Liver (tissue), 9 donors: Measurements from ENCODE around the gene NOL9. TPM values are rescaled to one million over a fixed set of nuclear protein-coding genes. Genes with fewer than 3 reads are reported as not detected.

ENCODE experiments used
- DNase-seq: peaks from one replicate; pipeline ENCODE4 v3.0.0-alpha.2; 2017; ENCODE audit warnings: low spot score
- H3K27ac ChIP-seq, 2 donors: one replicate each; pipeline ENCODE4 v1.7.0; 2013; ENCODE audit warnings: inconsistent platforms in 2 of 2, low read length in 2 of 2, control low read depth in 1 of 2, low read depth in 1 of 2, mild to moderate bottlenecking in 1 of 2
- H3K27me3 ChIP-seq, 4 donors: one replicate each; pipeline versions ENCODE4 v1.6.1 to v1.7.0; 2013; ENCODE audit warnings: low read length in 3 of 4, inconsistent platforms in 1 of 4, mild to moderate bottlenecking in 1 of 4, moderate library complexity in 1 of 4; ENCODE audit not compliant: control insufficient read depth in 4 of 4, insufficient read depth in 4 of 4
- H3K36me3 ChIP-seq, 4 donors: one replicate each; pipeline versions ENCODE4 v1.6.1 to v1.7.0; 2013; ENCODE audit warnings: low read length in 3 of 4, mild to moderate bottlenecking in 3 of 4, low read depth in 1 of 4, moderate library complexity in 1 of 4; ENCODE audit not compliant: control insufficient read depth in 4 of 4, insufficient read depth in 3 of 4
- H3K4me1 ChIP-seq, 4 donors: one replicate each; pipeline versions ENCODE4 v1.6.1 to v1.7.0; 2013; ENCODE audit warnings: low read length in 3 of 4, mild to moderate bottlenecking in 3 of 4, moderate library complexity in 1 of 4; ENCODE audit not compliant: control insufficient read depth in 4 of 4, insufficient read depth in 4 of 4
- H3K4me3 ChIP-seq, 3 donors: one replicate each; pipeline versions ENCODE4 v1.6.1 to v1.7.0; 2013; ENCODE audit warnings: low read length in 3 of 3, control low read depth in 1 of 3, low read depth in 1 of 3, mild to moderate bottlenecking in 1 of 3
- H3K9ac ChIP-seq, 2 donors: one replicate each; pipeline ENCODE4 v1.7.0; 2013; ENCODE audit warnings: low read length in 2 of 2, mild to moderate bottlenecking in 2 of 2, moderate library complexity in 2 of 2, control low read depth in 1 of 2, low read depth in 1 of 2
- H3K9me3 ChIP-seq, 4 donors: one replicate each; pipeline versions ENCODE4 v1.6.1 to v1.7.0; 2013; ENCODE audit warnings: low read length in 3 of 4; ENCODE audit not compliant: control insufficient read depth in 4 of 4
- ATF3 ChIP-seq: IDR thresholded peaks from 2 replicates; pipeline ENCODE4 v1.6.1; 2016; ENCODE audit warnings: antibody characterized with exemption
- CTCF ChIP-seq: fragments of 150-350 bp; IDR thresholded peaks from 2 replicates; pipeline ENCODE4 v1.5.1; 2017; ENCODE audit warnings: improper control_type of control experiment, low read depth, low read length; ENCODE audit not compliant: missing input control
- EGR1 ChIP-seq, 2 donors: IDR thresholded peaks; 2 replicates each; pipeline ENCODE4 v1.6.1; 2016 to 2018; ENCODE audit warnings: antibody characterized with exemption in 2 of 2, low read depth in 2 of 2
- FOXA2 ChIP-seq: IDR thresholded peaks from 2 replicates; pipeline ENCODE4 v1.6.1; 2016; ENCODE audit warnings: antibody characterized with exemption
- GABPA ChIP-seq, 2 donors: IDR thresholded peaks in 1 of 2; conservative IDR thresholded peaks in 1 of 2; 2 replicates each; pipeline ENCODE4 v1.6.1; 2016; ENCODE audit warnings: antibody characterized with exemption in 2 of 2, mild to moderate bottlenecking in 1 of 2, moderate library complexity in 1 of 2
- HNF4A ChIP-seq, 2 donors: conservative IDR thresholded peaks; 2 replicates each; pipeline ENCODE4 v1.6.1; 2016; ENCODE audit warnings: antibody characterized with exemption in 2 of 2, mild to moderate bottlenecking in 2 of 2
- HNF4G ChIP-seq: IDR thresholded peaks from 2 replicates; pipeline ENCODE4 v1.6.1; 2016; ENCODE audit warnings: antibody characterized with exemption
- JUND ChIP-seq, 2 donors: IDR thresholded peaks; 2 replicates each; pipeline ENCODE4 v1.6.1; 2016; ENCODE audit warnings: antibody characterized with exemption in 2 of 2
- MAX ChIP-seq: IDR thresholded peaks from 2 replicates; pipeline ENCODE4 v1.6.1; 2016; ENCODE audit warnings: antibody characterized with exemption
- NR2F2 ChIP-seq: IDR thresholded peaks from 2 replicates; pipeline ENCODE4 v1.6.1; 2016; ENCODE audit warnings: antibody characterized with exemption
- RAD21 ChIP-seq, 2 donors: IDR thresholded peaks; 2 replicates each; pipeline ENCODE4 v1.6.1; 2016; ENCODE audit warnings: antibody characterized with exemption in 2 of 2, mild to moderate bottlenecking in 2 of 2
- RXRA ChIP-seq, 2 donors: IDR thresholded peaks; 2 replicates each; pipeline ENCODE4 v1.6.1; 2017 to 2018; ENCODE audit warnings: antibody characterized with exemption in 2 of 2, mild to moderate bottlenecking in 1 of 2
- TAF1 ChIP-seq: conservative IDR thresholded peaks from 2 replicates; pipeline ENCODE4 v1.6.1; 2016; ENCODE audit warnings: antibody characterized with exemption, mild to moderate bottlenecking
- YY1 ChIP-seq: IDR thresholded peaks from 2 replicates; pipeline ENCODE4 v1.6.1; 2016; ENCODE audit warnings: antibody characterized with exemption, mild to moderate bottlenecking
- ZBTB33 ChIP-seq: IDR thresholded peaks from 2 replicates; pipeline ENCODE4 v1.6.1; 2016; ENCODE audit warnings: antibody characterized with exemption
- WGBS: extraction: QIAGEN DNeasy Blood & Tissue Kit; methylation state at CpG from one replicate; pipeline ENCODE4 v1.1.7; 2013; 5-methylcytosine and 5-hydroxymethylcytosine counted together
- polyA plus RNA-seq, 2 donors: library from polyadenylated mRNA; stranded (reverse) in 1 of 2; unstranded in 1 of 2; fragments of 200-250 nt in 1 of 2; fragments of >200 nt in 1 of 2; fragmentation: Nextera tagmentation in 1 of 2; extraction: Ambion mirVana in 1 of 2; gene quantifications; one replicate each; pipeline versions ENCODE4 v1.2.1 to v1.2.3, GENCODE V29; 2013 to 2015
- total RNA-seq, 2 donors: library from RNA; depleted of rRNA; stranded (reverse); fragments of >200 nt; gene quantifications; one replicate each; pipeline ENCODE4 v1.2.3, GENCODE V29; 2014
- TF ChIP-seq, protein P1 (sequence below): IDR thresholded peaks from 2 replicates; pipeline ENCODE4 v1.6.1; 2016; ENCODE audit warnings: antibody characterized with exemption, mild to moderate bottlenecking
- donor health status: healthy.
- donor health status: healthy.
- donor health status: healthy.
- donor health status: healthy.
- donor health status: healthy.

NOL9 gene
- total and polyA plus RNA-seq, 4 donors = 2.1 to 15.1 (median 9.4) TPM

GRCh38 chr1:6523566-6523965 lies 30.7 kb downstream of the NOL9 start:
- 53% methylated on average over 6 of the region's 6 CpGs for WGBS
- peaks cover 17 to 27% (median 22%) of the 10 kb centered on the region in 4 donors for H3K36me3 ChIP-seq
- no peak for TF ChIP-seq TAF1
- peak; percentile 60 to 76 for TF ChIP-seq RAD21 (IDR thresholded peaks at IDR 0.05)
- TF ChIP-seq CTCF = peak; percentile 33
- no peak for TF ChIP-seq ZBTB33
- peaks cover 0 to 7% (median 0%) of the 10 kb centered on the region in 4 donors for H3K4me1 ChIP-seq
- no peak overlapping the region for H3K27ac ChIP-seq
- no peaks in the 10 kb centered on the region for H3K27me3 ChIP-seq
- H3K4me3 ChIP-seq = no peak overlapping the region
- H3K9me3 ChIP-seq = no peaks in the 10 kb centered on the region
- no peak overlapping the region for H3K9ac ChIP-seq
- DNase-seq = no peak

DNA sequence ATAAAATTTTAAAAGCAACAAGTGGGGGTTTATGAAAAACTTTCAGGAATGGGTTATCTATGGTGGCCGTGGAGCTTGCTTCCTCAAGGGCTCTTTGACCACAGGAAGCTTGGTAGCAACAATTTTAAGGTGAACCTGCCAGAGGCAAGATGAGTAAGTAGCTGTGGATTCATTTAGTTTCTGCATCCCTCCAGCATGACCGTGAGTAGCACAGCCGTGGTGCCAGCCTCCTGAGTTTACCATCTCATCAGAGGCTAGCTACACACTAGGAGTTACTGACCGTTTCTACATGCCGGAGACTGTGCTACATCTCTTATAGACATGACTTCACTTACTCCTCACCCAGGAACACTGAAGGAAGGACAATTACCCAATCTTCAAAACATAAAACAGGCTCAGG lies 32.8 kb downstream of the NOL9 start:
- H3K27me3 ChIP-seq = no peaks in the 10 kb centered on the region
- no peak overlapping the region for H3K4me3 ChIP-seq
- no peaks in the 10 kb centered on the region for H3K9me3 ChIP-seq
- TF ChIP-seq ATF3 = no peak
- TF ChIP-seq RXRA (IDR thresholded peaks at IDR 0.05) = no peak
- TF ChIP-seq FOXA2 = no peak
- no peak for TF ChIP-seq JUND (IDR thresholded peaks at IDR 0.05)
- no peak for TF ChIP-seq NR2F2
- no peak for TF ChIP-seq MAX
- TF ChIP-seq YY1 = no peak
- TF ChIP-seq CTCF = no peak
- no peak for TF ChIP-seq ZBTB33
- no peak for TF ChIP-seq EGR1 (IDR thresholded peaks at IDR 0.05; ENCODE audit: low read depth in 2 of 2)
- TF ChIP-seq HNF4A (conservative IDR thresholded peaks at IDR 0.05) = no peak
- no peak for TF ChIP-seq HNF4G
- TF ChIP-seq TAF1 = no peak
- TF ChIP-seq, protein P1, sequence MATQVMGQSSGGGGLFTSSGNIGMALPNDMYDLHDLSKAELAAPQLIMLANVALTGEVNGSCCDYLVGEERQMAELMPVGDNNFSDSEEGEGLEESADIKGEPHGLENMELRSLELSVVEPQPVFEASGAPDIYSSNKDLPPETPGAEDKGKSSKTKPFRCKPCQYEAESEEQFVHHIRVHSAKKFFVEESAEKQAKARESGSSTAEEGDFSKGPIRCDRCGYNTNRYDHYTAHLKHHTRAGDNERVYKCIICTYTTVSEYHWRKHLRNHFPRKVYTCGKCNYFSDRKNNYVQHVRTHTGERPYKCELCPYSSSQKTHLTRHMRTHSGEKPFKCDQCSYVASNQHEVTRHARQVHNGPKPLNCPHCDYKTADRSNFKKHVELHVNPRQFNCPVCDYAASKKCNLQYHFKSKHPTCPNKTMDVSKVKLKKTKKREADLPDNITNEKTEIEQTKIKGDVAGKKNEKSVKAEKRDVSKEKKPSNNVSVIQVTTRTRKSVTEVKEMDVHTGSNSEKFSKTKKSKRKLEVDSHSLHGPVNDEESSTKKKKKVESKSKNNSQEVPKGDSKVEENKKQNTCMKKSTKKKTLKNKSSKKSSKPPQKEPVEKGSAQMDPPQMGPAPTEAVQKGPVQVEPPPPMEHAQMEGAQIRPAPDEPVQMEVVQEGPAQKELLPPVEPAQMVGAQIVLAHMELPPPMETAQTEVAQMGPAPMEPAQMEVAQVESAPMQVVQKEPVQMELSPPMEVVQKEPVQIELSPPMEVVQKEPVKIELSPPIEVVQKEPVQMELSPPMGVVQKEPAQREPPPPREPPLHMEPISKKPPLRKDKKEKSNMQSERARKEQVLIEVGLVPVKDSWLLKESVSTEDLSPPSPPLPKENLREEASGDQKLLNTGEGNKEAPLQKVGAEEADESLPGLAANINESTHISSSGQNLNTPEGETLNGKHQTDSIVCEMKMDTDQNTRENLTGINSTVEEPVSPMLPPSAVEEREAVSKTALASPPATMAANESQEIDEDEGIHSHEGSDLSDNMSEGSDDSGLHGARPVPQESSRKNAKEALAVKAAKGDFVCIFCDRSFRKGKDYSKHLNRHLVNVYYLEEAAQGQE = no peak
- TF ChIP-seq GABPA (IDR thresholded peaks at IDR 0.05 in 1 of 2, conservative IDR thresholded peaks at IDR 0.05 in 1 of 2) = no peak
- no peak overlapping the region for H3K27ac ChIP-seq
- DNase-seq = no peak
- H3K9ac ChIP-seq = no peak overlapping the region
- peaks cover 0 to 7% (median 0%) of the 10 kb centered on the region in 4 donors for H3K4me1 ChIP-seq
- WGBS = 79% methylated on average over 5 of the region's 5 CpGs
- peaks cover 10 to 15% (median 12%) of the 10 kb centered on the region in 4 donors for H3K36me3 ChIP-seq
